K562 (cell line): ENCODE measurements around the gene SCNN1A. TPM values are rescaled to one million over a fixed set of nuclear protein-coding genes. Genes with fewer than 3 reads are reported as not detected.
A peak's percentile ranks its signal among the peaks of the same experiment; 100 is the strongest.

Experiments used
- MYBL2 ChIP-seq, 2 experiments: fragments of 450-650 bp in 1 of 2; sonication (generic) in 1 of 2; formaldehyde crosslinking in 1 of 2; IDR thresholded peaks; 2 replicates each; pipeline versions ENCODE4 v1.6.1 to v1.8.1; 2017 to 2022; ENCODE audit warnings: borderline replicate concordance in 1 of 2, inconsistent platforms in 1 of 2, low read depth in 1 of 2, mild to moderate bottlenecking in 1 of 2, missing genetic modification reagents in 1 of 2, moderate library complexity in 1 of 2
- NFE2L1 ChIP-seq: fragments of 450-650 bp; IDR thresholded peaks from 2 replicates; pipeline ENCODE4 v1.6.1; 2016; ENCODE audit warnings: missing genetic modification characterization, low read depth, mild to moderate bottlenecking, missing compliant biosample characterization, moderate library complexity, borderline replicate concordance
- RBM34 ChIP-seq: fragments of 200-400 bp; formaldehyde crosslinking; IDR thresholded peaks from 2 replicates; pipeline ENCODE4 v1.6.1; 2018; ENCODE audit warnings: low read length, borderline replicate concordance; ENCODE audit not compliant: insufficient read depth
- ZNF133 ChIP-seq: fragments of 250-450 bp; sonication (Bioruptor Pico); IDR thresholded peaks from 2 replicates; pipeline ENCODE4 v1.4.0; 2020; ENCODE audit warnings: mild to moderate bottlenecking
- polyA plus RNA-seq, 8 experiments: library from polyadenylated mRNA; depleted of rRNA in 4 of 8; stranded (reverse) in 5 of 8; unstranded in 3 of 8; fragments of >200 nt; fragmentation: Nextera tagmentation in 2 of 8; fragmentation: Illumina TruSeq in 1 of 8; extraction: Ambion mirVana in 2 of 8; extraction: Trizol in 1 of 8; gene quantifications; 2 replicates each; pipeline versions ENCODE4 v1.2.1 to v1.2.3, GENCODE V29; 2011 to 2014; ENCODE audit warnings: inconsistent platforms in 1 of 8, missing spikeins in 1 of 8
- total RNA-seq, 7 experiments: library from RNA; depleted of rRNA in 6 of 7; stranded (reverse); fragments of >200 nt in 6 of 7; fragmentation: Illumina TruSeq in 2 of 7; extraction: Trizol in 2 of 7; gene quantifications; 2 replicates each; pipeline versions ENCODE4 v1.2.1 to v1.2.3, GENCODE V29; 2011 to 2021; ENCODE audit warnings: low replicate concordance in 1 of 7
- TF ChIP-seq, protein P1 (sequence below), 2 experiments: fragments of 450-650 bp; formaldehyde crosslinking in 1 of 2; IDR thresholded peaks; 2 replicates each; pipeline versions ENCODE4 v1.4.0 to v1.6.1; 2014 to 2020; ENCODE audit warnings: mild to moderate bottlenecking in 2 of 2, borderline replicate concordance in 1 of 2, low read depth in 1 of 2
- TF ChIP-seq, protein P2 (sequence below): sonication (generic); formaldehyde crosslinking; IDR thresholded peaks from 2 replicates; pipeline ENCODE4 v1.8.0; 2023; ENCODE audit warnings: missing genetic modification reagents, mild to moderate bottlenecking, borderline replicate concordance
- TF ChIP-seq, protein P3 (sequence below): fragments of 200-800 bp; sonication (Bioruptor generic); IDR thresholded peaks from 2 replicates; pipeline ENCODE4 v1.6.1; 2017; ENCODE audit warnings: missing genetic modification characterization, missing compliant biosample characterization
- TF ChIP-seq, protein P4 (sequence below): sonication (generic); formaldehyde crosslinking; IDR thresholded peaks from 2 replicates; pipeline ENCODE4 v1.8.0; 2022; ENCODE audit warnings: mild to moderate bottlenecking, missing genetic modification reagents

The SCNN1A gene
- total and polyA plus RNA-seq, 9 of the 15 experiments (the other 6 are each of a cell fraction or from before 2014, with no cell fraction given): 0.15 to 0.49 (median 0.32) TPM; not detected in 5

DNA sequence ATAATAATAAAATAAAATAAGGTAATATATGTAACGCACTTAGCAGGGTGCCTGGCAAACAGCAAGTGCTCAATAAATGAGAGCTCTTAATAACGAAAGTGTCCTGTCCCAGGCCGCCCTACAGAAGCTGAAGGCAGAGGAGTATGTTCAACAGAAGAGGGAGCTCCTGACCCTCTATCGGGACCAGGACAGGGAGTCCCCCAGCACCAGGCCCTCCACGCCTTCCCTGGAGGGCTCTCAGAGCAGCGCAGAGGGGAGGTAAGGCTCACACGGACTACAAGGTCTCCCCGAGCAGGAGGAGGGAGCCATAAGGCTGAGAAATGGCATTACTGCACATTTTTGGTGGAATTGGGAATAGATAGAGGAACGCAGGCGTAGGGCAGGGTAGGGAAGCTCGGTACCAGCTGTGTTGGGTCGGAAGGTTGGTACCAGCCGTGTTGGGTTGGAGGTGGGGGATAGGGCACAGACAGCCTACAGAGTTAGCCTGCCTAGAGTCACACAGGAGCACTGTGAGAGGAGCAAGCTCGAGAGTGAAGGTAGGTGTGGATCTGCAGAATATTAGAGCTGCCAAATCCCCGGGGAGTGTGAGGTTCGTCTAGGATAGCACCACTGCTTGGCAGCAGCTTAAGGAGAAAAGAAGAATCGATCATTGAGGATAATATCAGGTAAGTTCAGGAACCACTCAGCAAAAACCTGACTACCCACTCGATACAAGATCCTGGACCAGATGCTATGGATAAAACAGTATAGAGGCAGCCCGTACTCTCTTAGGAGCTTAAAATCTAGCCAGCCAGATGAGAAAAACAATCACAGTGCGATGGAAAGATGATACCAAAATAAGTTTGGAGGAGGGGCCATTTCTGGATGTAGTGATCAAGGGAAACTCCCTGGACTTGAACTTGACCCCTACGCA, 48.8 kb downstream of the SCNN1A start (continued):
- TF ChIP-seq, protein P1, sequence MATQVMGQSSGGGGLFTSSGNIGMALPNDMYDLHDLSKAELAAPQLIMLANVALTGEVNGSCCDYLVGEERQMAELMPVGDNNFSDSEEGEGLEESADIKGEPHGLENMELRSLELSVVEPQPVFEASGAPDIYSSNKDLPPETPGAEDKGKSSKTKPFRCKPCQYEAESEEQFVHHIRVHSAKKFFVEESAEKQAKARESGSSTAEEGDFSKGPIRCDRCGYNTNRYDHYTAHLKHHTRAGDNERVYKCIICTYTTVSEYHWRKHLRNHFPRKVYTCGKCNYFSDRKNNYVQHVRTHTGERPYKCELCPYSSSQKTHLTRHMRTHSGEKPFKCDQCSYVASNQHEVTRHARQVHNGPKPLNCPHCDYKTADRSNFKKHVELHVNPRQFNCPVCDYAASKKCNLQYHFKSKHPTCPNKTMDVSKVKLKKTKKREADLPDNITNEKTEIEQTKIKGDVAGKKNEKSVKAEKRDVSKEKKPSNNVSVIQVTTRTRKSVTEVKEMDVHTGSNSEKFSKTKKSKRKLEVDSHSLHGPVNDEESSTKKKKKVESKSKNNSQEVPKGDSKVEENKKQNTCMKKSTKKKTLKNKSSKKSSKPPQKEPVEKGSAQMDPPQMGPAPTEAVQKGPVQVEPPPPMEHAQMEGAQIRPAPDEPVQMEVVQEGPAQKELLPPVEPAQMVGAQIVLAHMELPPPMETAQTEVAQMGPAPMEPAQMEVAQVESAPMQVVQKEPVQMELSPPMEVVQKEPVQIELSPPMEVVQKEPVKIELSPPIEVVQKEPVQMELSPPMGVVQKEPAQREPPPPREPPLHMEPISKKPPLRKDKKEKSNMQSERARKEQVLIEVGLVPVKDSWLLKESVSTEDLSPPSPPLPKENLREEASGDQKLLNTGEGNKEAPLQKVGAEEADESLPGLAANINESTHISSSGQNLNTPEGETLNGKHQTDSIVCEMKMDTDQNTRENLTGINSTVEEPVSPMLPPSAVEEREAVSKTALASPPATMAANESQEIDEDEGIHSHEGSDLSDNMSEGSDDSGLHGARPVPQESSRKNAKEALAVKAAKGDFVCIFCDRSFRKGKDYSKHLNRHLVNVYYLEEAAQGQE (IDR thresholded peaks at IDR 0.05; ENCODE audit: borderline replicate concordance): peak; percentile 60; the same call in 1 of the 2 replicates
- TF ChIP-seq, protein P1 (CRISPR knock-in tag; IDR thresholded peaks at IDR 0.05; ENCODE audit: low read depth): no peak
- TF ChIP-seq, protein P2, sequence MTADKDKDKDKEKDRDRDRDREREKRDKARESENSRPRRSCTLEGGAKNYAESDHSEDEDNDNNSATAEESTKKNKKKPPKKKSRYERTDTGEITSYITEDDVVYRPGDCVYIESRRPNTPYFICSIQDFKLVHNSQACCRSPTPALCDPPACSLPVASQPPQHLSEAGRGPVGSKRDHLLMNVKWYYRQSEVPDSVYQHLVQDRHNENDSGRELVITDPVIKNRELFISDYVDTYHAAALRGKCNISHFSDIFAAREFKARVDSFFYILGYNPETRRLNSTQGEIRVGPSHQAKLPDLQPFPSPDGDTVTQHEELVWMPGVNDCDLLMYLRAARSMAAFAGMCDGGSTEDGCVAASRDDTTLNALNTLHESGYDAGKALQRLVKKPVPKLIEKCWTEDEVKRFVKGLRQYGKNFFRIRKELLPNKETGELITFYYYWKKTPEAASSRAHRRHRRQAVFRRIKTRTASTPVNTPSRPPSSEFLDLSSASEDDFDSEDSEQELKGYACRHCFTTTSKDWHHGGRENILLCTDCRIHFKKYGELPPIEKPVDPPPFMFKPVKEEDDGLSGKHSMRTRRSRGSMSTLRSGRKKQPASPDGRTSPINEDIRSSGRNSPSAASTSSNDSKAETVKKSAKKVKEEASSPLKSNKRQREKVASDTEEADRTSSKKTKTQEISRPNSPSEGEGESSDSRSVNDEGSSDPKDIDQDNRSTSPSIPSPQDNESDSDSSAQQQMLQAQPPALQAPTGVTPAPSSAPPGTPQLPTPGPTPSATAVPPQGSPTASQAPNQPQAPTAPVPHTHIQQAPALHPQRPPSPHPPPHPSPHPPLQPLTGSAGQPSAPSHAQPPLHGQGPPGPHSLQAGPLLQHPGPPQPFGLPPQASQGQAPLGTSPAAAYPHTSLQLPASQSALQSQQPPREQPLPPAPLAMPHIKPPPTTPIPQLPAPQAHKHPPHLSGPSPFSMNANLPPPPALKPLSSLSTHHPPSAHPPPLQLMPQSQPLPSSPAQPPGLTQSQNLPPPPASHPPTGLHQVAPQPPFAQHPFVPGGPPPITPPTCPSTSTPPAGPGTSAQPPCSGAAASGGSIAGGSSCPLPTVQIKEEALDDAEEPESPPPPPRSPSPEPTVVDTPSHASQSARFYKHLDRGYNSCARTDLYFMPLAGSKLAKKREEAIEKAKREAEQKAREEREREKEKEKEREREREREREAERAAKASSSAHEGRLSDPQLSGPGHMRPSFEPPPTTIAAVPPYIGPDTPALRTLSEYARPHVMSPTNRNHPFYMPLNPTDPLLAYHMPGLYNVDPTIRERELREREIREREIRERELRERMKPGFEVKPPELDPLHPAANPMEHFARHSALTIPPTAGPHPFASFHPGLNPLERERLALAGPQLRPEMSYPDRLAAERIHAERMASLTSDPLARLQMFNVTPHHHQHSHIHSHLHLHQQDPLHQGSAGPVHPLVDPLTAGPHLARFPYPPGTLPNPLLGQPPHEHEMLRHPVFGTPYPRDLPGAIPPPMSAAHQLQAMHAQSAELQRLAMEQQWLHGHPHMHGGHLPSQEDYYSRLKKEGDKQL (CRISPR knock-in tag): no peak
- no peak for TF ChIP-seq ZNF133 (CRISPR knock-in tag)
- TF ChIP-seq RBM34: no peak
- TF ChIP-seq, protein P3, sequence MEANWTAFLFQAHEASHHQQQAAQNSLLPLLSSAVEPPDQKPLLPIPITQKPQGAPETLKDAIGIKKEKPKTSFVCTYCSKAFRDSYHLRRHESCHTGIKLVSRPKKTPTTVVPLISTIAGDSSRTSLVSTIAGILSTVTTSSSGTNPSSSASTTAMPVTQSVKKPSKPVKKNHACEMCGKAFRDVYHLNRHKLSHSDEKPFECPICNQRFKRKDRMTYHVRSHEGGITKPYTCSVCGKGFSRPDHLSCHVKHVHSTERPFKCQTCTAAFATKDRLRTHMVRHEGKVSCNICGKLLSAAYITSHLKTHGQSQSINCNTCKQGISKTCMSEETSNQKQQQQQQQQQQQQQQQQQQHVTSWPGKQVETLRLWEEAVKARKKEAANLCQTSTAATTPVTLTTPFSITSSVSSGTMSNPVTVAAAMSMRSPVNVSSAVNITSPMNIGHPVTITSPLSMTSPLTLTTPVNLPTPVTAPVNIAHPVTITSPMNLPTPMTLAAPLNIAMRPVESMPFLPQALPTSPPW: no peak
- TF ChIP-seq NFE2L1 (tag): no peak
- TF ChIP-seq MYBL2 (IDR thresholded peaks at IDR 0.05; ENCODE audit: low read depth): no peak
- no peak for TF ChIP-seq MYBL2 (CRISPR knock-in tag; IDR thresholded peaks at IDR 0.05; ENCODE audit: borderline replicate concordance)
- TF ChIP-seq, protein P4, sequence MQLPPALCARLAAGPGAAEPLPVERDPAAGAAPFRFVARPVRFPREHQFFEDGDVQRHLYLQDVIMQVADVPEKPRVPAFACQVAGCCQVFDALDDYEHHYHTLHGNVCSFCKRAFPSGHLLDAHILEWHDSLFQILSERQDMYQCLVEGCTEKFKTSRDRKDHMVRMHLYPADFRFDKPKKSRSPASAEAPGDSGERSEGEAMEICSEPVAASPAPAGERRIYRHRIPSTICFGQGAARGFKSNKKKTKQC (CRISPR knock-in tag): no peak
